Activated naive CD4-positive, alpha-beta T cell (primary cell): ENCODE data around the gene COBLL1.
"Not testable (repeated sequence)": the region's sequence is repeated elsewhere in the genome, so short reads cannot be mapped to it uniquely, and the experiment has no call there.

ENCODE experiments used
- DNase-seq, 4 experiments: peaks; one replicate each; lab custom pipeline; 2025; lab: John Stamatoyannopoulos, UW

The COBLL1 gene

GRCh38 chr2:164841719-164842623 lies at the start of gene COBLL1:
Gene COBLL1, minus strand, starts transcription at chr2:164841823. Its CDS starts 627 bp downstream, at chr2:164841196.
- peak in 1 of 4 experiments; percentile 3 for DNase-seq

DNA sequence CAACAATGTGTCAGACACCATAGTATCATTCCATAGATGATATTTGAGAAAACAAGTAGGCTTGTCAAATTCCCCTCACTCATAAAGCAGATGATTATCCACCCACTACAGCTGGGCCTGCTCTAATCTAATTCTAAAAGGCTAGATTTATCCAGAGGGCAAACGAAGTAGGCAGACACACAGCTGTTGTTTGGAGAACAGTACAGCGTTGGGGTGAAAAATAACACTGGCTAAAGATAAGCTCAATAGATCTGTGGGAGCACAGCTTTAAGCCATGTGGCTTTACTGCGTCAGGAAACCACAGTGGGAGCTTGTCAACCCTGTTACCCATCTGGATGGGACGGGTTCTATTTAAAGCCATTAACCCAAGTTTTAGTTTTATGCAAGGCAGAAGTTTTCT lies 48.9 kb upstream of the COBLL1 start:
- no peak for DNase-seq

DNA sequence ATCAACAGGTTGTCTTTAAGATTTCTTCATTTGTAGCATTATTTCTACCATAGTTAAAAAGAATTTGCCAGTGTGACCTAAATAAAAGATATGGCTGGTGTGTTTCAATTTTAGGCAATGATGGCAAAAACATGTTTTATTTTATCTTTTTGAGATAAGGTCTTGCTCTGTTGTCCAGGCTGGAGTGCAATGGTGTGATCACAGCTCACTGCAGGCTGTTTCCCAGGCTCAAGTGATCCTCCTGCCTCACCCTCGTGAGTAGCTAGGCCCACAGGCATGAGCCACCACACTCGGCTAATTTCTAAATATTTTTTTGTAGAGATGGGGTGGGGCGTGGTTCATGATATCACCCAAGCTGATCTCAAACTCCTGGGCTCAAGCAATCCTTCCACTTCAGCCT lies 47.0 kb upstream of the COBLL1 start:
- no peak for DNase-seq

DNA sequence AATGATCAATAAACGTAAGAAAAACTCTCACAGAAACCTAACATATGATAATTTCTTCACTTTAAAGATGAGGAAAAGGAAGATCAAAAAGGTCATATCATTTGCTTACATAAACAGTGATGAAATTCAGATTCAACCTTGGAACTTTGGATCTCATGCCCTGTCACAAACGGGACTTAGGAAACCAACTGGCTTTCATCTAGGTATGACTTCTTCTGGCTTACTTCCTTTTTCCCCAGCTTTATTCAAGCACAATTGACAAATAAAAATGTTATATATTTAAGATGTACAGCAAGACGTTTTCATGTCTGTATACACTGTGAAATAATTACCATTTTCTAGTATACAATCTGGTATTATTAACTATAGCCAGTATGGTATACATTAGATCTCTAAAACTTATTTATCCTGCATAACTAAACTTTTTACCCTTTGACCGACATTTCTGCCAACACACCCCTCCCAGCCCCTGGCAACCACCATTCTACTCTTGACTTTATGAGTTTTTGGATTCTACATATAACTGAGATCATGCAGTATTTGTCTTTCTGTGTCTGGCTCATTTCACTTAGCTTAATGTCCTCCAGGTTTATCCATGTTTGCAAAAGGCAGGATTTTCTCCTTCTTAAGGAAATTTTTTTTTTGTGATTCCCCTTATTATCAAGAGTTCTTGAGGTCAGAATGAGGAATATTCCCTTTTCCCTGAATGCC lies 46.0 kb upstream of the COBLL1 start:
- no peak for DNase-seq

- no peak for DNase-seq
These were observed 40.7 kb upstream of the COBLL1 start for GRCh38 chr2:164882276-164882675.

- DNase-seq = no peak
These were observed 39.9 kb upstream of the COBLL1 start for GRCh38 chr2:164881524-164881923.

GRCh38 chr2:164879901-164880535 lies 38.4 kb upstream of the COBLL1 start:
- no peak for DNase-seq

DNA sequence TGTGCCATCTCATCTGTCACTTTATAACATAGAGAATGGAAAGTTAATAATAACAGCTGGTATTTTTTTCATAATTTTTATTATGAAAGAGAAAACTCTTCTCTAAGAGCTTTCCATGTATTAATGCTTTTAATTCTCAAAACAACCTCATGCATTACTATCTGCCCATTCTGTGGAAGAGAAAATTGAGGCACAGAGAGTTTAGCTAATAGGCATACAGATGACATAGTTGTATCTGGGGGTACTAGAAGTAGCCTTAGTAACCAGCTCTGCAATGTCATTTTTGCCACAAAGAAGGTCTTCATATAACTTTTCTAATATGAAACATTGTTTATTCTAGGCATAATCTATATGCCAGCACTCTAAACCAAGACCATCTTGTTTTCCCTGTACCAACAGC lies 36.3 kb upstream of the COBLL1 start:
- no peak for DNase-seq

GRCh38 chr2:164877169-164877568 lies 35.5 kb upstream of the COBLL1 start:
- DNase-seq = no peak

- no peak for DNase-seq
These were observed 33.9 kb upstream of the COBLL1 start for GRCh38 chr2:164875334-164876205.

DNA sequence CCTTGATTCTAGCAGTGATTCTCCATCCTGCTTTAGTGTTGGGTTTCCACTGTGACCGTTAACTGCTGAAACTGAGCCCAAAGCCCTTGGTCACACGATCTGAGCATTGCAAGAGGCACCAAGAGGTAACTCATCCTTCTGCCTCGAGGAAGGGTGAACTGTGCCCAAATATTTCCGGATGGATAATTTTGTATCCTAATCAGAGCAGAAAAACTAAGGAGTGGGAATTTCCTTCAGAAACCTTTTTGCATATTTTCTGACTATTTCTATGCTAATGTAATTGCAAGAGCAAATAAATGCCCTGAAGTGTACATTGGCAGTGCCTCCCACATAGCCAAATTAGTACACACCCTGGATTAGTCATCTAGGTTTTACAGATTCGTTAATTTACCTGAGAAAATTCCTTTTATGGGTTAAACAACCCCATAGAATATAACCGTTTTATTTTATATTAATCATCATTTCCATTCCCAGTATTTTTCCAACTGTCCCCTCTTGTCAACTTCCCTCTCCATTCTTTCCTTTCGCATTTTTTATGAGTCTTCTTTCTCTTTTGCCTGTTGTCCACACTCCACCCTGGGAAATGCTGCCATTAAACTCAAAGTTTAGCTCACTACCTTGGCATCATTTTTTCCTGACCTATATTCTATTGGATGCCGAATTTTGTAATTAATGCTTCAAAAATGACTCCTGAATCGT lies 31.7 kb upstream of the COBLL1 start:
- DNase-seq = no peak

GRCh38 chr2:164871404-164871803 lies 29.8 kb upstream of the COBLL1 start:
- DNase-seq = no peak

DNA sequence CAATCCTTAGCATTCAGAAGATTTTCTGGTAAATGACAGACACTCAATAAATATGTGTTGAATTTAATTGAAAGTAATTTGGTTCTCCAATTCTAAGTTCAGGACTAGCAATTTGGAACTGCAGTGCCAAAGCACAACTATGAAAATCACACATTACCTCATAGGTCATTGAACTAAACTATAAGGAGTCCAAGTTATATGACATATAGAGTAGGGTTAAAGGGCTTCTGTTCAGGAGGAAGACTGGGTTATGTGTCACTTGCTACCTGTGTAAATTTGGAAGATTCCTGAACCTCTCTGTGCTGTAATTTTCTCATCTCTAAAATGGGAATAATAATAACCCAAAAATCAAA lies 27.8 kb upstream of the COBLL1 start:
- no peak for DNase-seq

GRCh38 chr2:164868563-164869419 lies 27.2 kb upstream of the COBLL1 start:
- DNase-seq = no peak

DNA sequence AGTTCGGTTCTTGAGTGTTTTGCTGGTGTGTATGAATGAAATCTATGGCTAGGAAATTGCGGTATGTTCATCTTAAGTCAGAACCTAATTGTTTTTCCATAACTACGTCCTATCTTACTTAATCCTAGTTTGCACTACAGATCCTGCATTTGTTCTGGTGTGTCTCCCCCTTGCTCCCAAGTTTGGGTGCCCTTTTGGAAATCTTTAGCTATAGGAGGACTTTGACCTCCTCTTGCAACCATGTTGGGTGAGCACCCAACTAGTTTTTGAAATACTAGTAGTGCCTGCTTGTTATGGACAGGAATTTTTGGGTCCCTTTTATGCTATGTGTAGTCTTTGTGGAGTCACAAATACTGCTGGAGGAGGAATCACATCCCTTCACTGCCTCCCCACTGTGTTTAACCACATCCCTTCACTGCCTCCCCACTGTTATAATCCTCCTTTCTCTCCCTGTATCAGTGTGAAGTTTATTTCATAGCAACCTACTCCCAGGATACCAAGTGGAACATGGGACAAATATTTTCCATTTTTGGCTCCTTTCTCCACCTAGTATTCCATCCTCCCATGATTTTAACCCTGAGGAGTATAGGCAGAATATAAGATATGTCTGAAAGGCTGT lies 26.3 kb upstream of the COBLL1 start:
- DNase-seq = no peak

GRCh38 chr2:164866381-164866780 lies 24.8 kb upstream of the COBLL1 start:
- not testable (repeated sequence) for DNase-seq

GRCh38 chr2:164860694-164861042 lies 19.0 kb upstream of the COBLL1 start:
- no peak for DNase-seq

- not testable (repeated sequence) for DNase-seq
These were observed 18.5 kb upstream of the COBLL1 start for GRCh38 chr2:164859906-164860693.

GRCh38 chr2:164859251-164859818 lies 17.7 kb upstream of the COBLL1 start:
- DNase-seq = no peak
